ENCODE data around the gene ZNF205. TPM values are rescaled to one million over a fixed set of nuclear protein-coding genes. Genes with fewer than 3 reads are reported as not detected.
A peak's percentile ranks its signal among the peaks of the same experiment; 100 is the strongest.

ZNF205 gene
- total and polyA plus RNA-seq, 2 of the 13 experiments (the other 11 are each of a cell fraction or from before 2014, with no cell fraction given): 5.8 to 10.2 TPM

DNA sequence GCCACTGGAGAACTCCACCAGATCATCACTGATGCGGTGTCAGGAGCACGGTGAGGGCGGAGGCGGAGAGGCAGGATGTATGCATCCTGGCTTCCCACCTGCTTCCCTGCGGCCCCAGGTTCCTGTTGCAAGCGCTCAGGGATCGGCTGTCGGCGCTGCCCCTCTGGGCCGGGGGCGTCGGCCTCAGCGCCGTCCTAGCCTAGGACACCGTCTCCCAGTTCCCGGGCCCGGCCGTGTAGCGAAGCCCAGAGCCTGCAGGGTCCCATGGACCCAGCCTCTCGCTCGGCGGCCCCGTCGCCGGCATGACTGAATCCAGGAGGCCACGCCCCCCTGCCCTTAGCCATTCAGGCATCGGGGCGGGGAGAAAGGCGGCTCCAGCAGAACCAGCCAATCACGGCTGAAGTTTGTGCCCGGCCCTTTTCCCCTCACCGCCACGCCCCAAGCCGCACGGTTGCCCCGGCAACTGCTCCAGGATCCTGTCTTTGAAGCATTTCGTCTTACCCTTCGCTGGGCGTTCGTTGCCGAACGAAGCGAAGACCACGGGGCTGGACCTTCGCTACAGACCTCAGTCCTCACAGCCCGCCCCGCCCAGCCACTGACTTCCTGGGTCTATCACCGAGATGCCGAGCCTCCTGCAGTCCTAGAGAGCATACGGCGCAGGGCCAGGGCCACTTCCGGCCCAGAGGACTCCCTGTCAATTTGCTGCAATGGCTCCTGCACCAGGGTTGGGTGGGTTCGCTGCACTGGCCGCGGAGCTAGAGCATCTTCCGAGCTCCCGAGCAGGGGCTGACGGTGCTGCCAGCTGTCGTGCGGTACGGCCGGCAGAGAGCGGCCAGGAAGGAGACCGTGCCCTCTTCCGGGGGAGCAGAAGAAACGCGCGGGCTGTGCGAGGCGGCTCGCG, 11.8 kb downstream of the ZNF205 start (continued):
- no peak; the same call in 1 of the 2 replicates for TF ChIP-seq ZNF460 (CRISPR knock-in tag; IDR thresholded peaks at IDR 0.05; ENCODE audit: borderline replicate concordance)
- no peak for TF ChIP-seq NONO (IDR thresholded peaks at IDR 0.05)
- TF ChIP-seq NONO (CRISPR knock-in tag; conservative IDR thresholded peaks at IDR 0.05): peak; percentile 83
- TF ChIP-seq, protein P1, sequence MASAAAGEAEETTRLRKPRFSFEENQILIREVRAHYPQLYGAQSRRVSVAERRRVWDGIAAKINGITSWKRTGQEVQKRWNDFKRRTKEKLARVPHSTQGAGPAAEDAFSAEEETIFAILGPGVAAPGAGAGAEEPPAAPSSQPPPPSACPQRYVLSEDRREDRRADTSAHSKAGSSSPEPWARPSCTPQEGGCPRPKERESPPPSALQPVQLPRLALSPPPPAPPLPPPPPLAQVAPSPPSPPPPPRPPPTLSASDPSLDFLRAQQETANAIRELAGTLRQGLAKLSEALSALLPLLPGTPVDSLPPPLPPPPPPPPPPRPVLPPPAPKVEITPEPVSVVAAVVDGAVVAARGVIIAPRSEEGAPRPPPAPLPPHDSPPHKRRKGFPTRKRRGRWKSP (CRISPR knock-in tag; IDR thresholded peaks at IDR 0.05): peak; percentile 68; the same call in 1 of the 2 replicates
- TF ChIP-seq AKAP8 (CRISPR knock-in tag; IDR thresholded peaks at IDR 0.05): peak; percentile 37; the same call in 1 of the 2 replicates
- TF ChIP-seq ZNF260 (CRISPR knock-in tag; IDR thresholded peaks at IDR 0.05; ENCODE audit: borderline replicate concordance, low read depth): no peak
- no peak for TF ChIP-seq ZNF724P (CRISPR knock-in tag; IDR thresholded peaks at IDR 0.05; ENCODE audit: borderline replicate concordance)
- TF ChIP-seq, protein P2, sequence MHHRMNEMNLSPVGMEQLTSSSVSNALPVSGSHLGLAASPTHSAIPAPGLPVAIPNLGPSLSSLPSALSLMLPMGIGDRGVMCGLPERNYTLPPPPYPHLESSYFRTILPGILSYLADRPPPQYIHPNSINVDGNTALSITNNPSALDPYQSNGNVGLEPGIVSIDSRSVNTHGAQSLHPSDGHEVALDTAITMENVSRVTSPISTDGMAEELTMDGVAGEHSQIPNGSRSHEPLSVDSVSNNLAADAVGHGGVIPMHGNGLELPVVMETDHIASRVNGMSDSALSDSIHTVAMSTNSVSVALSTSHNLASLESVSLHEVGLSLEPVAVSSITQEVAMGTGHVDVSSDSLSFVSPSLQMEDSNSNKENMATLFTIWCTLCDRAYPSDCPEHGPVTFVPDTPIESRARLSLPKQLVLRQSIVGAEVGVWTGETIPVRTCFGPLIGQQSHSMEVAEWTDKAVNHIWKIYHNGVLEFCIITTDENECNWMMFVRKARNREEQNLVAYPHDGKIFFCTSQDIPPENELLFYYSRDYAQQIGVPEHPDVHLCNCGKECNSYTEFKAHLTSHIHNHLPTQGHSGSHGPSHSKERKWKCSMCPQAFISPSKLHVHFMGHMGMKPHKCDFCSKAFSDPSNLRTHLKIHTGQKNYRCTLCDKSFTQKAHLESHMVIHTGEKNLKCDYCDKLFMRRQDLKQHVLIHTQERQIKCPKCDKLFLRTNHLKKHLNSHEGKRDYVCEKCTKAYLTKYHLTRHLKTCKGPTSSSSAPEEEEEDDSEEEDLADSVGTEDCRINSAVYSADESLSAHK (CRISPR knock-in tag; IDR thresholded peaks at IDR 0.05; ENCODE audit: borderline replicate concordance): no peak
- TF ChIP-seq, protein P3, sequence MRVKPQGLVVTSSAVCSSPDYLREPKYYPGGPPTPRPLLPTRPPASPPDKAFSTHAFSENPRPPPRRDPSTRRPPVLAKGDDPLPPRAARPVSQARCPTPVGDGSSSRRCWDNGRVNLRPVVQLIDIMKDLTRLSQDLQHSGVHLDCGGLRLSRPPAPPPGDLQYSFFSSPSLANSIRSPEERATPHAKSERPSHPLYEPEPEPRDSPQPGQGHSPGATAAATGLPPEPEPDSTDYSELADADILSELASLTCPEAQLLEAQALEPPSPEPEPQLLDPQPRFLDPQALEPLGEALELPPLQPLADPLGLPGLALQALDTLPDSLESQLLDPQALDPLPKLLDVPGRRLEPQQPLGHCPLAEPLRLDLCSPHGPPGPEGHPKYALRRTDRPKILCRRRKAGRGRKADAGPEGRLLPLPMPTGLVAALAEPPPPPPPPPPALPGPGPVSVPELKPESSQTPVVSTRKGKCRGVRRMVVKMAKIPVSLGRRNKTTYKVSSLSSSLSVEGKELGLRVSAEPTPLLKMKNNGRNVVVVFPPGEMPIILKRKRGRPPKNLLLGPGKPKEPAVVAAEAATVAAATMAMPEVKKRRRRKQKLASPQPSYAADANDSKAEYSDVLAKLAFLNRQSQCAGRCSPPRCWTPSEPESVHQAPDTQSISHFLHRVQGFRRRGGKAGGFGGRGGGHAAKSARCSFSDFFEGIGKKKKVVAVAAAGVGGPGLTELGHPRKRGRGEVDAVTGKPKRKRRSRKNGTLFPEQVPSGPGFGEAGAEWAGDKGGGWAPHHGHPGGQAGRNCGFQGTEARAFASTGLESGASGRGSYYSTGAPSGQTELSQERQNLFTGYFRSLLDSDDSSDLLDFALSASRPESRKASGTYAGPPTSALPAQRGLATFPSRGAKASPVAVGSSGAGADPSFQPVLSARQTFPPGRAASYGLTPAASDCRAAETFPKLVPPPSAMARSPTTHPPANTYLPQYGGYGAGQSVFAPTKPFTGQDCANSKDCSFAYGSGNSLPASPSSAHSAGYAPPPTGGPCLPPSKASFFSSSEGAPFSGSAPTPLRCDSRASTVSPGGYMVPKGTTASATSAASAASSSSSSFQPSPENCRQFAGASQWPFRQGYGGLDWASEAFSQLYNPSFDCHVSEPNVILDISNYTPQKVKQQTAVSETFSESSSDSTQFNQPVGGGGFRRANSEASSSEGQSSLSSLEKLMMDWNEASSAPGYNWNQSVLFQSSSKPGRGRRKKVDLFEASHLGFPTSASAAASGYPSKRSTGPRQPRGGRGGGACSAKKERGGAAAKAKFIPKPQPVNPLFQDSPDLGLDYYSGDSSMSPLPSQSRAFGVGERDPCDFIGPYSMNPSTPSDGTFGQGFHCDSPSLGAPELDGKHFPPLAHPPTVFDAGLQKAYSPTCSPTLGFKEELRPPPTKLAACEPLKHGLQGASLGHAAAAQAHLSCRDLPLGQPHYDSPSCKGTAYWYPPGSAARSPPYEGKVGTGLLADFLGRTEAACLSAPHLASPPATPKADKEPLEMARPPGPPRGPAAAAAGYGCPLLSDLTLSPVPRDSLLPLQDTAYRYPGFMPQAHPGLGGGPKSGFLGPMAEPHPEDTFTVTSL (CRISPR knock-in tag; IDR thresholded peaks at IDR 0.05; ENCODE audit: borderline replicate concordance): no peak
- no peak for TF ChIP-seq ZNF780A (CRISPR knock-in tag; IDR thresholded peaks at IDR 0.05)
- no peak for TF ChIP-seq SMYD3 (CRISPR knock-in tag; IDR thresholded peaks at IDR 0.05)
- TF ChIP-seq MEIS2 (CRISPR knock-in tag; IDR thresholded peaks at IDR 0.05): no peak
- no peak for TF ChIP-seq ZNF20 (CRISPR knock-in tag; IDR thresholded peaks at IDR 0.05)
- TF ChIP-seq, protein P4, sequence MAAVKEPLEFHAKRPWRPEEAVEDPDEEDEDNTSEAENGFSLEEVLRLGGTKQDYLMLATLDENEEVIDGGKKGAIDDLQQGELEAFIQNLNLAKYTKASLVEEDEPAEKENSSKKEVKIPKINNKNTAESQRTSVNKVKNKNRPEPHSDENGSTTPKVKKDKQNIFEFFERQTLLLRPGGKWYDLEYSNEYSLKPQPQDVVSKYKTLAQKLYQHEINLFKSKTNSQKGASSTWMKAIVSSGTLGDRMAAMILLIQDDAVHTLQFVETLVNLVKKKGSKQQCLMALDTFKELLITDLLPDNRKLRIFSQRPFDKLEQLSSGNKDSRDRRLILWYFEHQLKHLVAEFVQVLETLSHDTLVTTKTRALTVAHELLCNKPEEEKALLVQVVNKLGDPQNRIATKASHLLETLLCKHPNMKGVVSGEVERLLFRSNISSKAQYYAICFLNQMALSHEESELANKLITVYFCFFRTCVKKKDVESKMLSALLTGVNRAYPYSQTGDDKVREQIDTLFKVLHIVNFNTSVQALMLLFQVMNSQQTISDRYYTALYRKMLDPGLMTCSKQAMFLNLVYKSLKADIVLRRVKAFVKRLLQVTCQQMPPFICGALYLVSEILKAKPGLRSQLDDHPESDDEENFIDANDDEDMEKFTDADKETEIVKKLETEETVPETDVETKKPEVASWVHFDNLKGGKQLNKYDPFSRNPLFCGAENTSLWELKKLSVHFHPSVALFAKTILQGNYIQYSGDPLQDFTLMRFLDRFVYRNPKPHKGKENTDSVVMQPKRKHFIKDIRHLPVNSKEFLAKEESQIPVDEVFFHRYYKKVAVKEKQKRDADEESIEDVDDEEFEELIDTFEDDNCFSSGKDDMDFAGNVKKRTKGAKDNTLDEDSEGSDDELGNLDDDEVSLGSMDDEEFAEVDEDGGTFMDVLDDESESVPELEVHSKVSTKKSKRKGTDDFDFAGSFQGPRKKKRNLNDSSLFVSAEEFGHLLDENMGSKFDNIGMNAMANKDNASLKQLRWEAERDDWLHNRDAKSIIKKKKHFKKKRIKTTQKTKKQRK (IDR thresholded peaks at IDR 0.05; ENCODE audit: low read length): no peak
- TF ChIP-seq SCMH1 (CRISPR knock-in tag; IDR thresholded peaks at IDR 0.05; ENCODE audit: borderline replicate concordance): no peak

Data from HepG2 (cell line).